OCI-LY7 (cell line): ENCODE results near the gene SNCAIP.

Experiments used
- CTCF ChIP-seq: fragments of 200-600 bp; sonication (generic); conservative IDR thresholded peaks from 2 replicates; pipeline ENCODE4 v1.5.1; 2014; ENCODE audit warnings: mild to moderate bottlenecking, antibody characterized with exemption, low read length, moderate library complexity, mixed read lengths
- EZH2phosphoT487 ChIP-seq: fragments of 200-600 bp; sonication (generic); IDR thresholded peaks from 2 replicates; pipeline ENCODE4 v1.6.1; 2018; ENCODE audit warnings: low read depth, borderline replicate concordance, mild to moderate bottlenecking, mixed run types, antibody characterized with exemption, low read length, moderate library complexity, mixed read lengths

DNA sequence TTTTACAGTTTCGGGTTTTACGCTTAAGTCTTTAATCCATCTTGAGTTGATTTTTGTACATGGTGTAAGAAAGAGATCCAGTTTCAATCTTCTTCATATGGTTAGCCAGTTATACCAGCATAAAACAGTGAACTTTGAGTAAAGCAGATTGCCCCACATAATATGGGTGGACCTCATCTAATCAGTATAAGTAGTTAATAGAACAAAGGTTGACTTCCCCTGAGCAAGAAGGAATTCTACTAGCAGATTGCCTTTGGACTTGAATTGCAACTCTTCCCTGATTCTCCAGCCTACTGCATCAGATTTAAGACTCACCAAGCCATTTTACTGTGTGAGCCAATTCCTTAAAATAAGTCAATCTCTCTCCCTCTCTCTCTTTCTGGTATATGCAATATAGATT, 173.2 kb downstream of the SNCAIP start:
- TF ChIP-seq EZH2phosphoT487, result no peak
- TF ChIP-seq CTCF, result no peak
